Neural cell (in vitro differentiated cells): ENCODE measurements around the gene PHF5A. TPM values are rescaled to one million over a fixed set of nuclear protein-coding genes. Genes with fewer than 3 reads are reported as not detected.

Experiments
- H2AFZ ChIP-seq: fragments of 200-600, 300-800 bp; sonication (generic), shearing (Covaris generic); 2 replicates; pipeline ENCODE4 v1.6.0; 2014; ENCODE audit warnings: low read depth, mild to moderate bottlenecking, antibody characterized with exemption, low read length, moderate library complexity
- H3F3A ChIP-seq: fragments of 200-600 bp; shearing (Covaris generic); 2 replicates; pipeline ENCODE4 v1.6.1; 2016; ENCODE audit warnings: mild to moderate bottlenecking, moderate library complexity, mixed read lengths, antibody characterized with exemption, low read length; ENCODE audit not compliant: insufficient read depth, poor library complexity, severe bottlenecking
- H3K27ac ChIP-seq: fragments of 200-600, 300-800 bp; sonication (generic), shearing (Covaris generic); 2 replicates; pipeline ENCODE4 v1.5.1; 2014; ENCODE audit warnings: mild to moderate bottlenecking, low read length, moderate library complexity
- H3K27me3 ChIP-seq: fragments of 300-800, 200-600 bp; sonication (generic), shearing (Covaris generic); 2 replicates; pipeline ENCODE4 v1.6.0; 2014; ENCODE audit warnings: mild to moderate bottlenecking, low read depth, low read length, moderate library complexity; ENCODE audit not compliant: insufficient read depth
- H3K36me3 ChIP-seq: fragments of 300-800, 200-600 bp; sonication (generic), shearing (Covaris generic); 2 replicates; pipeline ENCODE4 v1.5.1; 2014; ENCODE audit warnings: mild to moderate bottlenecking, antibody characterized with exemption, low read length, moderate library complexity; ENCODE audit not compliant: insufficient read depth
- H3K4me2 ChIP-seq: fragments of 300-800, 200-600 bp; sonication (generic), shearing (Covaris generic); 2 replicates; pipeline ENCODE4 v1.6.0; 2014; ENCODE audit warnings: mild to moderate bottlenecking, low read length
- H3K4me3 ChIP-seq: fragments of 300-800, 200-600 bp; sonication (generic), shearing (Covaris generic); 2 replicates; pipeline ENCODE4 v1.5.1; 2014; ENCODE audit warnings: mild to moderate bottlenecking, low read length, moderate library complexity
- H3K79me2 ChIP-seq: fragments of 200-600 bp; shearing (Covaris generic); replicated peaks from 2 replicates; pipeline ENCODE4 v1.6.0; 2014; ENCODE audit warnings: mild to moderate bottlenecking, low read length, moderate library complexity; ENCODE audit not compliant: insufficient read depth
- H3K9ac ChIP-seq: fragments of 300-800, 200-600 bp; sonication (generic), shearing (Covaris generic); 2 replicates; pipeline ENCODE4 v1.6.1; 2016; ENCODE audit warnings: mild to moderate bottlenecking, low read length, mixed read lengths
- H3K9me2 ChIP-seq: fragments of 200-600 bp; shearing (Covaris generic); 2 replicates; pipeline ENCODE4 v1.6.1; 2016; ENCODE audit warnings: mild to moderate bottlenecking, low read length, mixed read lengths; ENCODE audit not compliant: insufficient read depth
- H3K9me3 ChIP-seq: fragments of 200-600, 300-800 bp; sonication (generic), shearing (Covaris generic); 2 replicates; pipeline ENCODE4 v1.6.1; 2016; ENCODE audit warnings: mild to moderate bottlenecking, mixed run types, low read length, moderate library complexity, mixed read lengths
- H4K20me1 ChIP-seq: fragments of 200-600 bp; shearing (Covaris generic); 2 replicates; pipeline ENCODE4 v1.6.1; 2016; ENCODE audit warnings: mild to moderate bottlenecking, mixed run types; ENCODE audit not compliant: insufficient read depth
- EP300 ChIP-seq: fragments of 450-650 bp; conservative IDR thresholded peaks from 2 replicates; pipeline ENCODE4 v1.6.1; 2014; ENCODE audit warnings: antibody characterized with exemption, mild to moderate bottlenecking, moderate library complexity; ENCODE audit not compliant: poor library complexity, severe bottlenecking
- EZH2 ChIP-seq: fragments of 200-600, 300-800 bp; shearing (Covaris generic), sonication (generic); IDR thresholded peaks from 2 replicates; pipeline ENCODE4 v1.6.1; 2014; ENCODE audit warnings: antibody characterized with exemption, low read length, borderline replicate concordance, mild to moderate bottlenecking; ENCODE audit not compliant: insufficient read depth, poor library complexity, severe bottlenecking
- MXI1 ChIP-seq: fragments of 450-650 bp; conservative IDR thresholded peaks from 2 replicates; pipeline ENCODE4 v1.6.1; 2014; ENCODE audit warnings: antibody characterized with exemption, mild to moderate bottlenecking; ENCODE audit not compliant: poor library complexity, severe bottlenecking
- POLR2AphosphoS5 ChIP-seq: IDR thresholded peaks from 2 replicates; pipeline ENCODE4 v1.6.1; 2012
- RAD21 ChIP-seq: fragments of 450-650 bp; conservative IDR thresholded peaks from 2 replicates; pipeline ENCODE4 v1.6.1; 2014; ENCODE audit warnings: antibody characterized with exemption, mild to moderate bottlenecking, moderate library complexity
- SMC3 ChIP-seq: fragments of 450-650 bp; conservative IDR thresholded peaks from 2 replicates; pipeline ENCODE4 v1.6.1; 2014; ENCODE audit warnings: antibody characterized with exemption, mild to moderate bottlenecking, moderate library complexity; ENCODE audit not compliant: poor library complexity
- TAF1 ChIP-seq: IDR thresholded peaks from 2 replicates; pipeline ENCODE4 v1.6.1; 2012; ENCODE audit warnings: low read depth
- polyA plus RNA-seq: library from polyadenylated mRNA; depleted of rRNA; stranded (reverse); fragments of >200 nt; gene quantifications from 2 replicates; pipeline ENCODE4 v1.2.3, GENCODE V29; 2014
- TF ChIP-seq, protein P1 (sequence below): IDR thresholded peaks from 2 replicates; pipeline ENCODE4 v1.6.1; 2012; ENCODE audit warnings: borderline replicate concordance
- TF ChIP-seq, protein P2 (sequence below): fragments of 450-650 bp; IDR thresholded peaks from 2 replicates; pipeline ENCODE4 v1.5.1; 2014; ENCODE audit warnings: antibody characterized with exemption, mild to moderate bottlenecking, moderate library complexity; ENCODE audit not compliant: poor library complexity, severe bottlenecking

The PHF5A gene
- polyA plus RNA-seq, 1 donor from 2014 or later = 148 TPM

DNA sequence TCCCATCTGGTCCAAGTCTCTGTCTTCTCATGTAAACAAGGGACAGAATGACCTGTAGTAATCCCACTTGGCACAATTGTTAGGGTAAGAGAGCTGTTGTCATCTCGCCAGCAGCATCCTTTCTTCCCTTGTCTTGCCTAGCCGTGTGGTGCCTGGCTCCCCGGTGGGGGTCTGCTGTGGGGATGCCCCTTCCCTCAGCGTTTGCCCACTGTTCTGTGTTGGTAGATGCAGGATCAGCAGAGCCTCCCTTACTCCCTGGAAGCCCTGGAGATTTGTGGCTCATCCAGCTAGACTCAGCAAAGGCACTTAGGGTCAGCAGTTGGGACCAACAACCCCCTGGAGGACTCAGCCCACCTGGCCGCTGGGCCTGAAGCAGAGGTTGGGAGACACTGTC is 13.4 kb upstream of the PHF5A start:
- Histone ChIP-seq H3K4me2 (no peak overlapping the region), H3K9me3 (no peaks in the 10 kb centered on the region), H3K27ac (peak overlapping the region; percentile 98), H3K79me2 (peaks cover 61% of the 10 kb centered on the region), H3K9ac (no peak overlapping the region), H3K27me3 (no peaks in the 10 kb centered on the region), H3F3A (peaks cover 4% of the 10 kb centered on the region), H3K9me2 (no peaks in the 10 kb centered on the region), H3K36me3 (no peaks in the 10 kb centered on the region), H3K4me3 (no peak overlapping the region), H4K20me1 (no peaks in the 10 kb centered on the region), H2AFZ (no peak overlapping the region)
- TF ChIP-seq RAD21 (no peak), MXI1 (no peak), TAF1 (no peak), EP300 (no peak), POLR2AphosphoS5 (no peak), EZH2 (no peak), SMC3 (no peak)
- TF ChIP-seq, protein P1, sequence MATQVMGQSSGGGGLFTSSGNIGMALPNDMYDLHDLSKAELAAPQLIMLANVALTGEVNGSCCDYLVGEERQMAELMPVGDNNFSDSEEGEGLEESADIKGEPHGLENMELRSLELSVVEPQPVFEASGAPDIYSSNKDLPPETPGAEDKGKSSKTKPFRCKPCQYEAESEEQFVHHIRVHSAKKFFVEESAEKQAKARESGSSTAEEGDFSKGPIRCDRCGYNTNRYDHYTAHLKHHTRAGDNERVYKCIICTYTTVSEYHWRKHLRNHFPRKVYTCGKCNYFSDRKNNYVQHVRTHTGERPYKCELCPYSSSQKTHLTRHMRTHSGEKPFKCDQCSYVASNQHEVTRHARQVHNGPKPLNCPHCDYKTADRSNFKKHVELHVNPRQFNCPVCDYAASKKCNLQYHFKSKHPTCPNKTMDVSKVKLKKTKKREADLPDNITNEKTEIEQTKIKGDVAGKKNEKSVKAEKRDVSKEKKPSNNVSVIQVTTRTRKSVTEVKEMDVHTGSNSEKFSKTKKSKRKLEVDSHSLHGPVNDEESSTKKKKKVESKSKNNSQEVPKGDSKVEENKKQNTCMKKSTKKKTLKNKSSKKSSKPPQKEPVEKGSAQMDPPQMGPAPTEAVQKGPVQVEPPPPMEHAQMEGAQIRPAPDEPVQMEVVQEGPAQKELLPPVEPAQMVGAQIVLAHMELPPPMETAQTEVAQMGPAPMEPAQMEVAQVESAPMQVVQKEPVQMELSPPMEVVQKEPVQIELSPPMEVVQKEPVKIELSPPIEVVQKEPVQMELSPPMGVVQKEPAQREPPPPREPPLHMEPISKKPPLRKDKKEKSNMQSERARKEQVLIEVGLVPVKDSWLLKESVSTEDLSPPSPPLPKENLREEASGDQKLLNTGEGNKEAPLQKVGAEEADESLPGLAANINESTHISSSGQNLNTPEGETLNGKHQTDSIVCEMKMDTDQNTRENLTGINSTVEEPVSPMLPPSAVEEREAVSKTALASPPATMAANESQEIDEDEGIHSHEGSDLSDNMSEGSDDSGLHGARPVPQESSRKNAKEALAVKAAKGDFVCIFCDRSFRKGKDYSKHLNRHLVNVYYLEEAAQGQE = no peak
- TF ChIP-seq, protein P2, sequence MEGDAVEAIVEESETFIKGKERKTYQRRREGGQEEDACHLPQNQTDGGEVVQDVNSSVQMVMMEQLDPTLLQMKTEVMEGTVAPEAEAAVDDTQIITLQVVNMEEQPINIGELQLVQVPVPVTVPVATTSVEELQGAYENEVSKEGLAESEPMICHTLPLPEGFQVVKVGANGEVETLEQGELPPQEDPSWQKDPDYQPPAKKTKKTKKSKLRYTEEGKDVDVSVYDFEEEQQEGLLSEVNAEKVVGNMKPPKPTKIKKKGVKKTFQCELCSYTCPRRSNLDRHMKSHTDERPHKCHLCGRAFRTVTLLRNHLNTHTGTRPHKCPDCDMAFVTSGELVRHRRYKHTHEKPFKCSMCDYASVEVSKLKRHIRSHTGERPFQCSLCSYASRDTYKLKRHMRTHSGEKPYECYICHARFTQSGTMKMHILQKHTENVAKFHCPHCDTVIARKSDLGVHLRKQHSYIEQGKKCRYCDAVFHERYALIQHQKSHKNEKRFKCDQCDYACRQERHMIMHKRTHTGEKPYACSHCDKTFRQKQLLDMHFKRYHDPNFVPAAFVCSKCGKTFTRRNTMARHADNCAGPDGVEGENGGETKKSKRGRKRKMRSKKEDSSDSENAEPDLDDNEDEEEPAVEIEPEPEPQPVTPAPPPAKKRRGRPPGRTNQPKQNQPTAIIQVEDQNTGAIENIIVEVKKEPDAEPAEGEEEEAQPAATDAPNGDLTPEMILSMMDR = no peak

DNA sequence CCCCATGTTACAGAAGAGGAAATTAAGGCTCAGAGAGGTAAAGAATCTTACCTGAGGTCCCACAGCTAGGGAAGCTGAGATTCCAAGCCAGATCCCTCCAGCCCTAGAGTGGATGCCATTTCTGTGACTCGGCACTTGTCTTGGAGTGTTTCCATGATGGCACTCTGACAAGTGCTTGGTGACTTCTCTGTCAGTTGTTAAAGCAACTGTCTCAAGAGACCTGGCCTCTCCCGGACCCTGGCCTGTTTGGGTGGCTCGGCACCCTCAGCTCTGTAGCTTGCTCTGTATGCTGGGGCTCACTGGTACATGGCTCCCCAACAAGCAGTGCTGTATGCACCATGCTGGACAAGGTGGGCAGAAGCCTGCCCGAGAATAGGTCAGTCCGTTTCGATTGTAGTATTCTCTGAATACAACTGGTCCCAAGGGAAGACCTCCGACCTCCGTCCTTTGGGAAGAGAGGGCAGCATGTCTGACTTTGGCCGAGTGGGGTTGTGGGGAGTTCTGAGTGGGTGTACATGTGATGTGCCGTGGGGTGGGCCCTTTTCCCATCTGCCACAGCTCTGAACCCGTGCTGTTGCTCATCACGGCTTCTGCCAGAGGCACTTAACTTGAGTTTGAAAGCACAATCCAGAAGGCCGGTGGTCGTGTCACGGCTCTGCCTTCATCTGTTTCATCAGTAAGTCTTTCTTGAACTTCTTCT is 12.8 kb upstream of the PHF5A start:
- Histone ChIP-seq H3K79me2 (peaks cover 61% of the 10 kb centered on the region), H3K4me2 (peak overlapping the region; percentile 87), H3F3A (peaks cover 4% of the 10 kb centered on the region), H4K20me1 (no peaks in the 10 kb centered on the region), H3K9me3 (no peaks in the 10 kb centered on the region), H3K36me3 (no peaks in the 10 kb centered on the region), H3K27ac (peak overlapping the region; percentile 98), H2AFZ (no peak overlapping the region), H3K9ac (peak overlapping the region; percentile 80), H3K4me3 (peak overlapping the region; percentile 63), H3K9me2 (no peaks in the 10 kb centered on the region), H3K27me3 (no peaks in the 10 kb centered on the region)
- no peak for TF ChIP-seq TAF1
- no peak for TF ChIP-seq MXI1
- no peak for TF ChIP-seq EP300
- no peak for TF ChIP-seq EZH2
